Stimulated activated CD4-positive, alpha-beta T cell treated with anti-CD3 and anti-CD28 coated beads, TNF-alpha, amount 100 ng/mL, for 4 hours (primary cell): Measurements from ENCODE around the gene GSTO2.

Experiments
- DNase-seq, 3 experiments: peaks; one replicate each; pipeline ENCODE4 v3.0.0-alpha.2; 2020; ENCODE audit warnings: low read depth in 3 of 3

Gene GSTO2

GRCh38 chr10:104339469-104340110 lies 70.6 kb downstream of the GSTO2 start:
- no peak for DNase-seq

- DNase-seq, result no peak
Observed at GRCh38 chr10:104340111-104340526, 71.1 kb downstream of the GSTO2 start.

GRCh38 chr10:104340641-104341040 lies 71.7 kb downstream of the GSTO2 start:
- no peak for DNase-seq

GRCh38 chr10:104342941-104343411 lies 74.0 kb downstream of the GSTO2 start:
- no peak for DNase-seq

- DNase-seq, result no peak
Observed at GRCh38 chr10:104344219-104344618, 75.2 kb downstream of the GSTO2 start.

GRCh38 chr10:104345515-104345914 lies 76.5 kb downstream of the GSTO2 start:
- no peak for DNase-seq

- no peak for DNase-seq
Observed at GRCh38 chr10:104345941-104346340, 77.0 kb downstream of the GSTO2 start.

GRCh38 chr10:104347295-104348045 lies 78.5 kb downstream of the GSTO2 start:
- DNase-seq, result no peak

GRCh38 chr10:104348601-104349000 lies 79.6 kb downstream of the GSTO2 start:
- DNase-seq, result no peak

GRCh38 chr10:104349623-104350126 lies 80.7 kb downstream of the GSTO2 start:
- DNase-seq, result no peak

GRCh38 chr10:104350127-104350635 lies 81.2 kb downstream of the GSTO2 start:
- no peak for DNase-seq

GRCh38 chr10:104351061-104351702 lies 82.2 kb downstream of the GSTO2 start:
- DNase-seq, result no peak

- no peak for DNase-seq
Observed at GRCh38 chr10:104351919-104352318, 82.9 kb downstream of the GSTO2 start.

- peak; percentile 73 to 90 (median 88) for DNase-seq
Observed at GRCh38 chr10:104353325-104354048, 84.5 kb downstream of the GSTO2 start, which contains the start of gene CFAP58. Gene CFAP58 (plus strand): TSS chr10:104353833. CDS start chr10:104353898, 65 bp downstream.
